Measurements from ENCODE around the gene TSGA10.

Gene TSGA10

DNA sequence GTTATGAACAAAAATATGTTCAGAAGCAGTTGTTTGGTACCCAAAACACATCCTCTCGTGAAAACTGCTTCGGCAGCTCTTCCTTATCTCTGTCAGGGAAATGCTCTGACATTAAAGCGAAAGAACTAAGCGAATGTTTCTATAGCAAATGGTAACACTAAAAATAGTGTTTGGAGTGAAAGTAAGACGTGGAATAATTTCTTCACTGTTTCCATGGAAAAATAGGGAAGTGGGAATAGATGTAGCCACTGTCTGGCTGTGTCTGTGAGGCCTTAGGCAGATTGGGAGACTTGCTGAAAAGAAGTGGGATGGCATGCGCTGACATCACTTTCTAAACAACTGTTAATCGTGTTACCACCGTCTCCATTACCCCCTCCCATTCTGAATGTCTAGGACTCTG lies 207.2 kb downstream of the TSGA10 start:
- DNase-seq (ENCODE audit: low read depth, low spot score), result no peak
